Measurements from ENCODE around the gene SLX4.

SLX4 gene

GRCh38 chr16:3598236-3598635 is 13.2 kb downstream of the SLX4 start:
- DNase-seq (ENCODE audit: low read depth), result no peak

- no peak for DNase-seq (ENCODE audit: low read depth)
These were observed 13.7 kb downstream of the SLX4 start for GRCh38 chr16:3597676-3598075.

- DNase-seq (ENCODE audit: low read depth), result no peak
These were observed 14.2 kb downstream of the SLX4 start for GRCh38 chr16:3597226-3597625.

- no peak for DNase-seq (ENCODE audit: low read depth)
These were observed 15.1 kb downstream of the SLX4 start for GRCh38 chr16:3596101-3596861.

- no peak for DNase-seq (ENCODE audit: low read depth)
These were observed 15.8 kb downstream of the SLX4 start for GRCh38 chr16:3595521-3596021.

GRCh38 chr16:3595110-3595486 is 16.3 kb downstream of the SLX4 start:
- DNase-seq (ENCODE audit: low read depth), result no peak

- DNase-seq (ENCODE audit: low read depth), result no peak
These were observed 16.9 kb downstream of the SLX4 start for GRCh38 chr16:3594316-3595109.

GRCh38 chr16:3592559-3592958 is 18.8 kb downstream of the SLX4 start:
- DNase-seq (ENCODE audit: low read depth), result no peak

GRCh38 chr16:3591991-3592390 is 19.4 kb downstream of the SLX4 start:
- DNase-seq (ENCODE audit: low read depth), result no peak

- no peak for DNase-seq (ENCODE audit: low read depth)
These were observed 20.0 kb downstream of the SLX4 start for GRCh38 chr16:3591436-3591803.

GRCh38 chr16:3590736-3591435 is 20.5 kb downstream of the SLX4 start:
- DNase-seq (ENCODE audit: low read depth), result no peak

GRCh38 chr16:3589991-3590701 is 21.3 kb downstream of the SLX4 start:
- no peak for DNase-seq (ENCODE audit: low read depth)

GRCh38 chr16:3589441-3589921 is 21.9 kb downstream of the SLX4 start:
- DNase-seq (ENCODE audit: low read depth), result no peak

- no peak for DNase-seq (ENCODE audit: low read depth)
These were observed 22.4 kb downstream of the SLX4 start for GRCh38 chr16:3589001-3589400.

- no peak for DNase-seq (ENCODE audit: low read depth)
These were observed 23.8 kb downstream of the SLX4 start for GRCh38 chr16:3587547-3588110.

- DNase-seq (ENCODE audit: low read depth), result no peak
These were observed 27.0 kb downstream of the SLX4 start for GRCh38 chr16:3584412-3584811.

- DNase-seq (ENCODE audit: low read depth), result no peak
These were observed 27.9 kb downstream of the SLX4 start for GRCh38 chr16:3583303-3584038.

- no peak for DNase-seq (ENCODE audit: low read depth)
These were observed 28.9 kb downstream of the SLX4 start for GRCh38 chr16:3582276-3583165.

- no peak for DNase-seq (ENCODE audit: low read depth)
These were observed 30.0 kb downstream of the SLX4 start for GRCh38 chr16:3581392-3581791.

- no peak for DNase-seq (ENCODE audit: low read depth)
These were observed 30.7 kb downstream of the SLX4 start for GRCh38 chr16:3580686-3581085.

Measured in stimulated activated CD8-positive, alpha-beta memory T cell treated with anti-CD3 and anti-CD28 coated beads, Interleukin-12 subunit alpha, Interleukin-12 subunit beta, amount 100 ng/mL, for 1 hour (primary cell).